Thyroid gland (tissue), 4 donors: ENCODE results near the gene ADARB2. TPM values are rescaled to one million over a fixed set of nuclear protein-coding genes. Genes with fewer than 3 reads are reported as not detected.

ENCODE experiments used
- DNase-seq, 2 donors: peaks; one replicate each; pipeline ENCODE4 v3.0.0-alpha.2; 2019
- H3K27ac ChIP-seq, 3 donors: fragments of 200-600 bp; sonication (generic); 1 replicate in 2 of 3; 2 replicates in 1 of 3; pipeline ENCODE4 v1.5.1; 2016 to 2019; ENCODE audit warnings: mild to moderate bottlenecking in 1 of 3, moderate library complexity in 1 of 3
- H3K27me3 ChIP-seq: fragments of 200-600 bp; sonication (generic); one replicate; pipeline ENCODE4 v1.5.1; 2019
- H3K36me3 ChIP-seq, 2 donors: fragments of 200-600 bp; sonication (generic); one replicate each; pipeline ENCODE4 v1.5.1; 2016 to 2019
- H3K4me1 ChIP-seq, 2 donors: fragments of 200-600 bp; sonication (generic); one replicate each; pipeline ENCODE4 v1.5.1; 2017 to 2019
- H3K4me3 ChIP-seq, 3 donors: fragments of 200-600 bp; sonication (generic); replicated peaks in 1 of 3; 1 replicate in 2 of 3; 2 replicates in 1 of 3; pipeline ENCODE4 v1.5.1; 2016; ENCODE audit warnings: mild to moderate bottlenecking in 1 of 3
- H3K9me3 ChIP-seq: fragments of 200-600 bp; sonication (generic); one replicate; pipeline ENCODE4 v1.5.1; 2017
- POLR2A ChIP-seq, 2 donors: fragments of 450-650 bp; IDR thresholded peaks; one replicate each; pipeline ENCODE4 v1.6.1; 2017; ENCODE audit warnings: antibody characterized with exemption in 2 of 2, mild to moderate bottlenecking in 2 of 2, moderate library complexity in 1 of 2
- WGBS, 2 donors: methylation state at CpG; one replicate each; pipeline ENCODE4 v1.1.5; 2017; 5-methylcytosine and 5-hydroxymethylcytosine counted together
- intact Hi-C: fragments of 100-400 bp; cut with DNase I; formaldehyde crosslinking; loops from one replicate; pipeline ENCODE4 v1.15.1; 2023
- total RNA-seq, 4 donors: library from RNA; depleted of rRNA; stranded (reverse); fragments of >200 nt; gene quantifications; one replicate each; pipeline ENCODE4 v1.2.3, GENCODE V29; 2016
- TF ChIP-seq, protein P1 (sequence below), 6 experiments: fragments of 200-600 bp in 3 of 6; fragments of 450-650 bp in 3 of 6; sonication (generic) in 3 of 6; IDR thresholded peaks; one replicate each; pipeline ENCODE4 v1.5.1; 2016 to 2019; ENCODE audit warnings: antibody characterized with exemption in 6 of 6, mild to moderate bottlenecking in 2 of 6, inconsistent platforms in 1 of 6, moderate library complexity in 1 of 6

The ADARB2 gene
- total RNA-seq, 4 donors from 2014 or later, result 0.08 to 0.15 TPM; not detected in 2

- WGBS, 2 donors, result 84 to 88% methylated on average over 7 of the region's 7 CpGs
- H3K27ac ChIP-seq, result no peak overlapping the region
- intact Hi-C loops, result no loop called here
- H3K36me3 ChIP-seq, result no peaks in the 10 kb centered on the region
- no peaks in the 10 kb centered on the region for H3K9me3 ChIP-seq
- TF ChIP-seq POLR2A (IDR thresholded peaks at IDR 0.05), result no peak
- H3K27me3 ChIP-seq, result no peaks in the 10 kb centered on the region
- DNase-seq, result no peak
- no peak overlapping the region for H3K4me3 ChIP-seq
- no peaks in the 10 kb centered on the region for H3K4me1 ChIP-seq
These were observed 480.1 kb downstream of the ADARB2 start for GRCh38 chr10:1257274-1257673.

DNA sequence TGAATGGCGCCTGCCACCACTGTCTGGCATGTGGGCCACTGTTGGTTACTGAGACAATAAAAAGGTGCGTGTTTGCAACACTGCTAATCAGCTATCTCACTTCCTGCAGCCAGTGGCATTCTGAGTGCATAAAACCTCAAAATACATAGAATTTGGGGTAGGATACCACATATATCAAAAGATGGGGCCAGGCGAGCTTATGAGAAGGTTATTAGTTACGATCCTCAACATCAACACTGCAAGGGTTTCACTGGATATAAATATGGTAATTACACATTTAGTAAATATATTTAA is 480.9 kb downstream of the ADARB2 start:
- DNase-seq, result no peak
- Histone ChIP-seq H3K36me3 (no peaks in the 10 kb centered on the region), H3K4me1 (no peaks in the 10 kb centered on the region), H3K9me3 (no peaks in the 10 kb centered on the region), H3K27me3 (no peaks in the 10 kb centered on the region), H3K4me3 (no peak overlapping the region), H3K27ac (no peak overlapping the region)
- whole genome bisulfite sequencing, 2 donors, result 67 to 87% methylated on average over 3 to 4 of the region's 4 CpGs
- intact Hi-C loops, result no loop called here
- TF ChIP-seq POLR2A (IDR thresholded peaks at IDR 0.05), result no peak
- TF ChIP-seq, protein P1, sequence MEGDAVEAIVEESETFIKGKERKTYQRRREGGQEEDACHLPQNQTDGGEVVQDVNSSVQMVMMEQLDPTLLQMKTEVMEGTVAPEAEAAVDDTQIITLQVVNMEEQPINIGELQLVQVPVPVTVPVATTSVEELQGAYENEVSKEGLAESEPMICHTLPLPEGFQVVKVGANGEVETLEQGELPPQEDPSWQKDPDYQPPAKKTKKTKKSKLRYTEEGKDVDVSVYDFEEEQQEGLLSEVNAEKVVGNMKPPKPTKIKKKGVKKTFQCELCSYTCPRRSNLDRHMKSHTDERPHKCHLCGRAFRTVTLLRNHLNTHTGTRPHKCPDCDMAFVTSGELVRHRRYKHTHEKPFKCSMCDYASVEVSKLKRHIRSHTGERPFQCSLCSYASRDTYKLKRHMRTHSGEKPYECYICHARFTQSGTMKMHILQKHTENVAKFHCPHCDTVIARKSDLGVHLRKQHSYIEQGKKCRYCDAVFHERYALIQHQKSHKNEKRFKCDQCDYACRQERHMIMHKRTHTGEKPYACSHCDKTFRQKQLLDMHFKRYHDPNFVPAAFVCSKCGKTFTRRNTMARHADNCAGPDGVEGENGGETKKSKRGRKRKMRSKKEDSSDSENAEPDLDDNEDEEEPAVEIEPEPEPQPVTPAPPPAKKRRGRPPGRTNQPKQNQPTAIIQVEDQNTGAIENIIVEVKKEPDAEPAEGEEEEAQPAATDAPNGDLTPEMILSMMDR (IDR thresholded peaks at IDR 0.05), result no peak

- TF ChIP-seq, protein P1 (IDR thresholded peaks at IDR 0.05), result no peak
- no peak for TF ChIP-seq POLR2A (IDR thresholded peaks at IDR 0.05)
- no peak overlapping the region for H3K4me3 ChIP-seq
- no peaks in the 10 kb centered on the region for H3K4me1 ChIP-seq
- no peaks in the 10 kb centered on the region for H3K9me3 ChIP-seq
- DNase-seq, result no peak
- intact Hi-C loops, result no loop called here
- H3K27me3 ChIP-seq, result no peaks in the 10 kb centered on the region
- WGBS, 2 donors, result 71 to 79% methylated on average over 8 to 10 of the region's 10 CpGs
- H3K27ac ChIP-seq, result no peak overlapping the region
- H3K36me3 ChIP-seq, result no peaks in the 10 kb centered on the region
These were observed 481.5 kb downstream of the ADARB2 start for GRCh38 chr10:1255600-1256431.

DNA sequence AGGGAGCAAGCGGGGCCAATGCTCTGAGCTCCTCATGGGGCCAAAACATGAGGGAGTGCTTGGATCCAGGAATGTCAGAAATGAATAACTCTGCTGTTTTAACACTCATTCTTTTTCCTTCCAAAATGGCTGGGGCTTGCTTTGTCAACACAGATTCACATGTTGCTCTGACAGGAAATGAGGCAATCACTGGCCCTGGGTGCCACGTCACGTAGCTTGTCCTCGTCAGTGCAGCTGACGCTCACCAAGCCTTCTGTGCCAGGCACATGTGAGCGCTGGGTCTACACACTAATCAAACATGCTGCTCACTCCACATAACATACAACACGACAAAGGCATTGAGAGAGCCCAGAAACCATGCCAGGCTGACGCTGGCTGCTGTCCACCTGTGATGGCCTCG is 482.2 kb downstream of the ADARB2 start:
- Histone ChIP-seq H3K9me3 (no peaks in the 10 kb centered on the region), H3K36me3 (no peaks in the 10 kb centered on the region), H3K27me3 (no peaks in the 10 kb centered on the region), H3K4me3 (no peak overlapping the region), H3K4me1 (no peaks in the 10 kb centered on the region), H3K27ac (no peak overlapping the region)
- TF ChIP-seq, protein P1 (IDR thresholded peaks at IDR 0.05), result no peak
- no peak for TF ChIP-seq POLR2A (IDR thresholded peaks at IDR 0.05)
- 84 to 91% methylated on average over 9 of the region's 9 CpGs for WGBS, 2 donors
- intact Hi-C loops, result no loop called here
- DNase-seq, result no peak

DNA sequence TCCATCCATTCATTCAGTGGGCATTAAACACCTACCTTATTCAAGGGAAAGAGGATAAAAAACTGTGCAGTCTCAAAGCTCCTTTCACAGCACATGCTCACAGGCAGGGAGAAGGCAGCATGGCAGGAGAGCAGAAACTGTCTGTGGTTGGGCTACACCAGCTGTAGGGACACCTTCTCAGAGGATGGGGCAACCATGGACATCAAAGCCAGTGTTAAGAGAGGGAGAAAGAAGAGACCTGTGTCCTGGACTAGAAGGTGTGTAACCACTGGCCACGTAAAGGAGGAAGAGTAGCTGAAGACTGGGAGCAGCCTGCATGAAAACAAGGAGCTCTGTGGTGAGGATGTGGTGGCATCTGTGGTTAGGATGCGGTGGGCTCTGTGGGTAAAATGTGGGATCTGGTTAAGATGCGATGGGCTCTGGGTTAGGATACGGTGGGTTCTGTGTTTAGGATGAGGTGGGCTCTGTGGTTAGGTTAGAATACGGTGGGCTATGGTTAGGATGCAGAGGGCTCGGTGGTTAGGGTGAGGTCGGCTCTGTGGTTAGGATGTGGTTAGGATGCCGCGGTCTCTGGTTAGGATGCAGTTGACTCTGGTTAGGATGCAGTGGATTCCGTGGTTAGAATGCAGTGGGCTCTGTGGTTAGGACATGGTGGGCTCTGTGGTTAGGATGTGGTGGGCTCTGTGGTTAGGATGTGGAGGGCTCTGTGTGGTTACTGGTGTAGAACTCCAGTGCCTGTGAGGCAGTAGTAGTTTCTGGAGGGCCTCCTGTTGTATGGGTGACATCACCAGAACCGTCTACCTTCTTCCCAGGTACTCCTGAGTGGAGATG is 483.6 kb downstream of the ADARB2 start:
- Histone ChIP-seq H3K9me3 (no peaks in the 10 kb centered on the region), H3K27me3 (no peaks in the 10 kb centered on the region), H3K36me3 (no peaks in the 10 kb centered on the region), H3K4me1 (no peaks in the 10 kb centered on the region), H3K27ac (no peak overlapping the region), H3K4me3 (no peak overlapping the region)
- intact Hi-C loops, result no loop called here
- no peak for TF ChIP-seq POLR2A (IDR thresholded peaks at IDR 0.05)
- TF ChIP-seq, protein P1 (IDR thresholded peaks at IDR 0.05), result no peak
- DNase-seq, result no peak
- 79 to 86% methylated on average over 11 of the region's 11 CpGs for WGBS, 2 donors
